GM23338 (cell line): Measurements from ENCODE around the gene THSD7A. TPM values are rescaled to one million over a fixed set of nuclear protein-coding genes. Genes with fewer than 3 reads are reported as not detected.

Experiments
- ATAC-seq: fragments of 200-7000 bp; cut with Tn5 transposase; 3 replicates; pipeline ENCODE4 v1.9.1; 2020
- DNase-seq: peaks from one replicate; pipeline ENCODE4 v3.0.0-alpha.2; 2015; ENCODE audit warnings: low spot score
- H2AFZ ChIP-seq: fragments of 200-600 bp; sonication (generic); 2 replicates; pipeline ENCODE4 v1.8.0; 2016; ENCODE audit warnings: antibody characterized with exemption, mild to moderate bottlenecking, moderate library complexity
- H3F3A ChIP-seq: fragments of 200-600 bp; sonication (generic); replicated peaks from 2 replicates; pipeline ENCODE4 v1.8.0; 2017; ENCODE audit warnings: antibody characterized with exemption, mixed run types, low read depth
- H3K27ac ChIP-seq: fragments of 200-600 bp; sonication (generic); 2 replicates; pipeline ENCODE4 v1.6.1; 2016; ENCODE audit warnings: low read depth
- H3K27me3 ChIP-seq: fragments of 200-600 bp; sonication (generic); 2 replicates; pipeline ENCODE4 v1.8.0; 2016; ENCODE audit warnings: mild to moderate bottlenecking, mixed run types, moderate library complexity; ENCODE audit not compliant: insufficient read depth
- H3K36me3 ChIP-seq: fragments of 200-600 bp; sonication (generic); 2 replicates; pipeline ENCODE4 v1.8.0; 2016; ENCODE audit warnings: mild to moderate bottlenecking; ENCODE audit not compliant: insufficient read depth
- H3K4me1 ChIP-seq: fragments of 200-600 bp; sonication (generic); 2 replicates; pipeline ENCODE4 v1.8.0; 2016; ENCODE audit warnings: mild to moderate bottlenecking, moderate library complexity; ENCODE audit not compliant: insufficient read depth
- H3K4me2 ChIP-seq: fragments of 200-600 bp; sonication (generic); 2 replicates; pipeline ENCODE4 v1.7.1; 2017; ENCODE audit warnings: mixed run types
- H3K4me3 ChIP-seq: fragments of 200-600 bp; sonication (generic); 2 replicates; pipeline ENCODE4 v1.6.1; 2016; ENCODE audit warnings: mixed run types
- H3K79me2 ChIP-seq: fragments of 200-600 bp; sonication (generic); replicated peaks from 2 replicates; pipeline ENCODE4 v1.8.0; 2017; ENCODE audit warnings: mild to moderate bottlenecking; ENCODE audit not compliant: insufficient read depth
- H3K9me2 ChIP-seq: fragments of 200-600 bp; sonication (generic); 2 replicates; pipeline ENCODE4 v1.8.0; 2017; ENCODE audit not compliant: insufficient read depth
- H4K20me1 ChIP-seq: fragments of 200-600 bp; sonication (generic); replicated peaks from 2 replicates; pipeline ENCODE4 v1.8.0; 2017; ENCODE audit warnings: mild to moderate bottlenecking; ENCODE audit not compliant: insufficient read depth
- H3K27ac Mint-ChIP-seq: 2 replicates; pipeline ENCODE4 v1.8.0; 2020; ENCODE audit warnings: inconsistent platforms, mild to moderate bottlenecking, moderate library complexity, mixed read lengths
- H3K27me3 Mint-ChIP-seq: 3 replicates; pipeline ENCODE4 v1.8.0; 2022; ENCODE audit warnings: low read depth, mild to moderate bottlenecking, moderate library complexity, mixed read lengths, inconsistent platforms; ENCODE audit not compliant: insufficient read depth, poor library complexity
- H3K36me3 Mint-ChIP-seq: 3 replicates; pipeline ENCODE4 v1.8.0; 2021; ENCODE audit warnings: low read depth, mild to moderate bottlenecking, inconsistent platforms, moderate library complexity, mixed read lengths
- H3K4me1 Mint-ChIP-seq: 3 replicates; pipeline ENCODE4 v1.8.0; 2020; ENCODE audit warnings: mild to moderate bottlenecking, inconsistent platforms, mixed read lengths
- H3K4me3 Mint-ChIP-seq: 3 replicates; pipeline ENCODE4 v1.8.0; 2021; ENCODE audit warnings: moderate library complexity, mild to moderate bottlenecking, inconsistent platforms, mixed read lengths
- H3K9me3 Mint-ChIP-seq: 3 replicates; pipeline ENCODE4 v1.8.0; 2020; ENCODE audit warnings: moderate library complexity, mild to moderate bottlenecking, inconsistent platforms, mixed read lengths
- CREB1 ChIP-seq: fragments of 250-450 bp; sonication (Bioruptor Pico); IDR thresholded peaks from 2 replicates; pipeline ENCODE4 v1.5.0; 2020; ENCODE audit warnings: low read depth, mild to moderate bottlenecking, moderate library complexity
- EZH2 ChIP-seq: fragments of 200-600 bp; sonication (generic); IDR thresholded peaks from one replicate; pipeline ENCODE4 v1.8.0; 2017; ENCODE audit warnings: antibody characterized with exemption, mild to moderate bottlenecking, low read depth; ENCODE audit not compliant: unreplicated experiment
- EZH2phosphoT487 ChIP-seq: fragments of 200-600 bp; sonication (generic); IDR thresholded peaks from one replicate; pipeline ENCODE4 v1.8.1; 2018; ENCODE audit warnings: antibody characterized with exemption; ENCODE audit not compliant: unreplicated experiment
- JUNB ChIP-seq: IDR thresholded peaks from one replicate; pipeline ENCODE4 v1.6.1; 2016; ENCODE audit warnings: antibody characterized with exemption; ENCODE audit not compliant: unreplicated experiment
- NANOG ChIP-seq: IDR thresholded peaks from 2 replicates; pipeline ENCODE4 v1.6.1; 2016; ENCODE audit warnings: antibody characterized with exemption, borderline replicate concordance
- POLR2AphosphoS5 ChIP-seq: IDR thresholded peaks from 2 replicates; pipeline ENCODE4 v1.6.1; 2016; ENCODE audit warnings: antibody characterized with exemption, low read depth
- REST ChIP-seq: IDR thresholded peaks from one replicate; pipeline ENCODE4 v1.6.1; 2018; ENCODE audit warnings: antibody characterized with exemption; ENCODE audit not compliant: unreplicated experiment
- STAT1 ChIP-seq: IDR thresholded peaks from one replicate; pipeline ENCODE4 v1.6.1; 2016; ENCODE audit warnings: antibody characterized with exemption; ENCODE audit not compliant: unreplicated experiment
- ZNF114 ChIP-seq: fragments of 250-450 bp; sonication (Bioruptor Pico); IDR thresholded peaks from 2 replicates; pipeline ENCODE4 v1.5.0; 2020; ENCODE audit warnings: mild to moderate bottlenecking, moderate library complexity
- ZNF331 ChIP-seq: fragments of 250-450 bp; sonication (Bioruptor Pico); IDR thresholded peaks from 2 replicates; pipeline ENCODE4 v1.5.0; 2020; ENCODE audit warnings: low read depth, mild to moderate bottlenecking, moderate library complexity
- ZNF462 ChIP-seq: fragments of 250-450 bp; sonication (Bioruptor Pico); IDR thresholded peaks from 2 replicates; pipeline ENCODE4 v1.5.0; 2020; ENCODE audit warnings: mild to moderate bottlenecking, moderate library complexity
- polyA plus RNA-seq: library from polyadenylated mRNA; unstranded; fragments of >200 nt; fragmentation: Nextera tagmentation; extraction: Ambion mirVana; gene quantifications from 2 replicates; pipeline ENCODE4 v1.2.1, GENCODE V29; 2016
- total RNA-seq: library from RNA; depleted of rRNA; stranded (reverse); fragments of >200 nt; shearing (Covaris generic); gene quantifications from 2 replicates; pipeline ENCODE4 v1.2.3, GENCODE V29; 2014
- TF ChIP-seq, protein P1 (sequence below): IDR thresholded peaks from 2 replicates; pipeline ENCODE4 v1.6.1; 2016; ENCODE audit warnings: antibody characterized with exemption
- TF ChIP-seq, protein P2 (sequence below), 2 experiments: fragments of 200-600 bp in 1 of 2; sonication (generic) in 1 of 2; conservative IDR thresholded peaks; 2 replicates each; pipeline versions ENCODE4 v1.5.1 to v1.6.1; 2016 to 2017; ENCODE audit warnings: antibody characterized with exemption in 2 of 2, low read depth in 2 of 2, mild to moderate bottlenecking in 2 of 2, moderate library complexity in 1 of 2

THSD7A gene
- total and polyA plus RNA-seq, 2 experiments from 2014 or later = 1.3 to 2.1 TPM

DNA sequence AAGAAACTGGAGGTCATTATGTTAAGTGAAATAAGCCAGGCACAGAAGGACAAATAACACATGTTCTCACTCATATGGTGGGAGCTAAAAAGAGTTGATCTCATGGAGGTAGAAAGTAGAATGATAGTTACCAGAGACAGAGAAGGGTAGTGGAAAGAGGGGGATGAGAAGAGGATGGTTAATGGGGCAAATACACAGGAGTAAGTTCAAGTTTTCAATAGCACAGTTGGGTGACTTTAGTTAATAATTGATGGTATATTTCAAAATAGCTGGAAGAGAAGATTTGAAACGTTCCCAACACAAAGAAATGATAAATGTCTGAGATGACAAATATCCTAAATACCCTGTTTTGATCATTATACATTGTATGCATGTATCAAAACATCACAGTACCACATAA is 261.8 kb downstream of the THSD7A start:
- Histone ChIP-seq H3K9me2 (no peaks in the 10 kb centered on the region), H3F3A (no peaks in the 10 kb centered on the region), H3K27ac (no peak overlapping the region), H3K79me2 (no peaks in the 10 kb centered on the region), H3K27me3 (no peaks in the 10 kb centered on the region), H3K4me2 (no peak overlapping the region), H3K4me3 (no peak overlapping the region), H3K36me3 (no peaks in the 10 kb centered on the region), H2AFZ (no peak overlapping the region), H4K20me1 (no peaks in the 10 kb centered on the region), H3K4me1 (no peaks in the 10 kb centered on the region)
- Mint-ChIP-seq H3K27ac (no peak overlapping the region), H3K4me3 (no peak overlapping the region), H3K9me3 (no peaks in the 10 kb centered on the region), H3K36me3 (no peaks in the 10 kb centered on the region), H3K4me1 (no peaks in the 10 kb centered on the region), H3K27me3 (peaks cover 2% of the 10 kb centered on the region)
- ATAC-seq = no peak
- TF ChIP-seq POLR2AphosphoS5 (no peak), ZNF462 (CRISPR knock-in tag) (no peak), STAT1 (no peak), ZNF331 (CRISPR knock-in tag) (no peak), JUNB (no peak), ZNF114 (CRISPR knock-in tag) (no peak), CREB1 (CRISPR knock-in tag) (no peak), REST (no peak), NANOG (no peak), EZH2phosphoT487 (no peak), EZH2 (no peak)
- TF ChIP-seq, protein P1, sequence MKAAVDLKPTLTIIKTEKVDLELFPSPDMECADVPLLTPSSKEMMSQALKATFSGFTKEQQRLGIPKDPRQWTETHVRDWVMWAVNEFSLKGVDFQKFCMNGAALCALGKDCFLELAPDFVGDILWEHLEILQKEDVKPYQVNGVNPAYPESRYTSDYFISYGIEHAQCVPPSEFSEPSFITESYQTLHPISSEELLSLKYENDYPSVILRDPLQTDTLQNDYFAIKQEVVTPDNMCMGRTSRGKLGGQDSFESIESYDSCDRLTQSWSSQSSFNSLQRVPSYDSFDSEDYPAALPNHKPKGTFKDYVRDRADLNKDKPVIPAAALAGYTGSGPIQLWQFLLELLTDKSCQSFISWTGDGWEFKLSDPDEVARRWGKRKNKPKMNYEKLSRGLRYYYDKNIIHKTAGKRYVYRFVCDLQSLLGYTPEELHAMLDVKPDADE = no peak
- TF ChIP-seq, protein P2, sequence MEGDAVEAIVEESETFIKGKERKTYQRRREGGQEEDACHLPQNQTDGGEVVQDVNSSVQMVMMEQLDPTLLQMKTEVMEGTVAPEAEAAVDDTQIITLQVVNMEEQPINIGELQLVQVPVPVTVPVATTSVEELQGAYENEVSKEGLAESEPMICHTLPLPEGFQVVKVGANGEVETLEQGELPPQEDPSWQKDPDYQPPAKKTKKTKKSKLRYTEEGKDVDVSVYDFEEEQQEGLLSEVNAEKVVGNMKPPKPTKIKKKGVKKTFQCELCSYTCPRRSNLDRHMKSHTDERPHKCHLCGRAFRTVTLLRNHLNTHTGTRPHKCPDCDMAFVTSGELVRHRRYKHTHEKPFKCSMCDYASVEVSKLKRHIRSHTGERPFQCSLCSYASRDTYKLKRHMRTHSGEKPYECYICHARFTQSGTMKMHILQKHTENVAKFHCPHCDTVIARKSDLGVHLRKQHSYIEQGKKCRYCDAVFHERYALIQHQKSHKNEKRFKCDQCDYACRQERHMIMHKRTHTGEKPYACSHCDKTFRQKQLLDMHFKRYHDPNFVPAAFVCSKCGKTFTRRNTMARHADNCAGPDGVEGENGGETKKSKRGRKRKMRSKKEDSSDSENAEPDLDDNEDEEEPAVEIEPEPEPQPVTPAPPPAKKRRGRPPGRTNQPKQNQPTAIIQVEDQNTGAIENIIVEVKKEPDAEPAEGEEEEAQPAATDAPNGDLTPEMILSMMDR (conservative IDR thresholded peaks at IDR 0.05; ENCODE audit: low read depth in 2 of 2) = no peak
- DNase-seq = no peak
